ENCODE measurements around the gene IL36A.

The IL36A gene, protein sequence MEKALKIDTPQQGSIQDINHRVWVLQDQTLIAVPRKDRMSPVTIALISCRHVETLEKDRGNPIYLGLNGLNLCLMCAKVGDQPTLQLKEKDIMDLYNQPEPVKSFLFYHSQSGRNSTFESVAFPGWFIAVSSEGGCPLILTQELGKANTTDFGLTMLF

DNA sequence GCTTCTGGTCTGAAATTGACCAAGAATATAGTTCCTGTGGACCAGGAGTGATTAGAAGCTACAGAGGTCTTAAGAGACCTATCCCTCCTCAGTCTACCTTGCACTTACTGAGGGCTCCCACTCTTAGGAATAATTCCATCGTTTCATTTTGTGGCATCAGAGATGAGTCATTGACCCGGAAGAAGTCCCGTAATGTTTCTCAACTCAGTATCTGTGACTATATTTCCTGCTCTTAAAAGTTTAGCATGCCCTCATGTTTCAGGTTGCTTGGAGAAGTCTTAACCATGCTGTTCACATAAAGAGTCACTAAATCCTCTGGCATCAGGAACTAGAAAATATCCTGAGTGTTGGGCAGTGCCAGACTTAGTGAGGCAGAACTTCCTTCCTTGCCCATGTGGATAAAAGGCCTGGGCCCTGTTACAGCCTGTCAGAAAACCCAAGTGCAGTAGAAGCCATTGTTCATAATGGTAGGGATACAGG is at the start of gene IL36A:
Gene IL36A (plus strand): TSS at position 430 of the 480 bp plus-strand sequence. CDS start 413 bp downstream, outside the sequence.
- no peak for DNase-seq (ENCODE audit: low spot score)

DNA sequence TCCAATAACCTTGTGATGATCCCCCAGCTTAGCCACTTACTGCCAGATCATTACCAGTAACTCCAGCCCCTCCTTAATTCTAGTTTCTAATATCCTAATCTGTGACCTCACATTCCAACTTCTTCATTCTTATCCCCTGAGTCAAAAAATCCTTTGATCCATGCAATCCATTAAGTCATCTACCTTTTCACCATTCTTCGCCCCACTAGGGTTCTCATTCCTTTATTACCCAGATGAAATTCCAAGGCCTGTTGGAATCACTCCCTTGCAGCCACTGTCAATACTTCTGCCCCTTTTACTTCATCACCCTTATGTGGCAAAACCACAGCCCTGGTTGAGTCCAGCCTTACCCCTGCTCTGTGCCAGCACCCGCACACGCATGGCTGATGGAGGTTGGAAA is 47.7 kb upstream of the IL36A start:
- DNase-seq (ENCODE audit: low spot score): no peak

DNA sequence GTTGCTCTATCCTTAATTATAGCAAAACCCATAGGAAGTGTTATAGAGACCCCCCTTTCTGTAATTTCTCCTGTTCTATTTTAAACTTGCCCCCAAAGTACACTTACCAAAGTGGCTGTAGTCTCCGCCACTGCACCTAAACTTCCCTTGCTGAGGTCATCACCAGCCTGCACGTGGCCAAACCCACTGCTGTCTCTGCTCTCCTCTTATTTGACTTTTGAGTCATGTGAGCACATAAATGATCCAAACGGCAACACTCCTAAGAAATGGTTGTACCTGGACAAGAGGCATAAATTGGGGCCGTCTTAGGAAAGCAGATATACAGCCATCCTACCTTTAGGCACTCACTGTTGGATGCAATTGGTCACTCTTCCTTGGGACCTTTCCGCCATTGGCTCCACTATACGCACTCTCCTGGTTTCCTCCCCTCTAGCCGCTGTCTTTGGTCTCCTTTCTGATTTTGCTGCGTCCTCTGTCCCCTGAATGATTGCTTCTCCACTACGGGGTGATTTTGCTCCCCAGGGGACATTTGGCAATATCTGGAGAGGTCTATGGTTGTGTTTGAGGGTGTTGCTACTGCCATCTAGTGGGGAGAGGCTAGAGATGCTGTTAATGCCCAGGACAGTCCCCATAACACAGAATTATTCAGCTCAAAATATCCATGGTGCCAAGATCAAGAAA is 46.7 kb upstream of the IL36A start:
- DNase-seq (ENCODE audit: low spot score): no peak

DNA sequence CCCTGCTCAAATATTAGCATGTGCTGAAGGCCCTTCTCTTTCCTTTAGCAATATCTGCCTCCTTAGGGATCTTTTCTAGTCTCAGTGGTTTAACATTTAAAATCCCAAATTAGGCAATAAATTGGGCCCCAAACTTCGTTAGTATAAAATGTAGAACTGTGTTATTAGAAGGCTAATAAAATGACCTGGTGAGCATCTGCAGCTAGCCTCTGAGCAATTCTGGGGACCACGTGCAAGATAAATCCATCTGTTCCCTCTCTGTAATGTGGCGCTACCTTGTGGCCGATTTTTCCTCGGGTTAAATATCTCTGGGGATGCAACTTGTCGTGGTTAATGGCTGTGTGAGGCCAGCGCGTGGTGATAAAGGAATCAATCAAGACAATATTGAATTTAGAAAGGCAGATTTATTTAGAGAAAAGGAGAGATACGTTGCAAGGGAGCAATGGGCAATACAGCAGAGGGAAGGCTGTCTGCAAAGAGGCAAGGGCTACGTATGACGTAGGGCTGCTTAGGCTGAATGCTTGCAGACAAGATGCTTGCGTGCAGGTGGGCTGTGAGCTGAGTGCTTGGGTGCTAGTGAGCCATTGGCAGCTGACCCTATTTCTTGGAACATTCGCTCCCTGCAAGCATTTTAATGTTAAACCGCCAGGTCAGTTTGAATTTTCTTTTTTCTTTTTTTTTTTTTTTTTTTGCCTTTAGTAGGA is 46.0 kb upstream of the IL36A start:
- DNase-seq (ENCODE audit: low spot score): no peak

DNA sequence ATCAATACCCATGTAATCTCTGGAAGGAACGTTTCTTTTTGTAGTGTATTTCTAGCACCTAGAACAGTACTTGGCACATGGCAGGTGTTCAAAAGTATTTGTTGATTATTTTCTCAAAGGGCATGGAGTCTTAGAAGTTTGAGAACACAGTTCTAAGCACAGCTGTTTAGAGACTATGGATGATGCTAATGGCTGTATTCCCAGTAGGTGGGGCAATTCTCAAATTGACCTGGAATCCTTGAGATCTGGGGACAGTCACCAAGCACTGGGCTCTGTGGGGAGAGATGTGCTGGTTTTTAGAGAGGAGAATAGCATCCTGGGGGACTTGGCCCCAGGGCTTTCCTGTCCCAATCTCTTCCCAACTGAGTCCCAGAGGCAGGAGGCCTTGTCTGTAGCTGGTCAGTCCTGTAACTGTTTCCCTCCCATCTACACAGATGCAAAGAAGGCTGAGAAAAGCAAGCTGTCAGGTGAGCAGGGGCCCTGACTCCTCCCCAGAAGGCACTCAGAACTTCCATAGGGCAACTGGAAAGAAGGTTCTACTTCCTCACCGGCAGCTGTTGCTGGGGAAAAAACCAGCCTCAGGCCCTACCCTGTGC is 44.9 kb upstream of the IL36A start:
- no peak for DNase-seq (ENCODE audit: low spot score)

DNA sequence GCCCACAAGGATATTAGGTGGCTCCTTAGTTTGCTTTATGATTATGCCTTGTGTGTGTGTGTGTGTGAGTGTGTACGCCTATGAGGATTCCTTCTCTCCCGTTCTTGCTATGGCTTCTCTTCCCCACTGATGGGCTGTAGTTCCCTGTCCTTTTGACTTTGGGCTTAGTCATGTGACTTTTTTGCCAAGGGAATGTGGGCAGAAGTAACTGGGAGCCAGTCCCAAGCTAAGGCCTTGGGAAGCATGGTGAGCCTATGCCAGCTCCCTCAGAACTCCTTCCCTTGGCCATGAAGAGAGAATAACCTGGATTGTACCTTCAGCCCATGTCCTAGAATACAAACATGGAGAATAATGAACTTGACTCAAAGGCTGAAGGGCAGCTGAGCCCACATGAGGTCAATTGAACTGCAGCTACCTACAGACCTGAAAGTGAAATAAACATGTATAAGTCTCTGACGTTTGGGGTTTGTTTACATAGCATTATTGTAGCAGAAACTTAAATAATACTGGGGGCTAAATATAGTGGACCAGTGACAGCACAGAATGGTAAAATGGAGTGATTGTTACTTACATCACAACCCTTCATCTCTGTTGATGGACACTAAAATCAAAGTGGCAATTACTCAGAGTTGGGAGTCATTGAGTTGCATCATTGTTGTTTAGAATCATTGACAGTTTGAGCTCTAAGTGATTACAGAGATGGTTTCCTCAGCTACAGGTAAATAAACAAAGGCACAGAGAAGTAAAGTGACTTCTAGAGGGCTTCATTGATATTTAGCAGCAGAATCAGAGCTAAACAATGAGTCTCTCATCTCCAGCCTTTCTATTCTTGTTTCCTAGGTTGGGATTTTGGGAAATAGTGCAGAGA is 42.7 kb upstream of the IL36A start:
- no peak for DNase-seq (ENCODE audit: low spot score)

DNA sequence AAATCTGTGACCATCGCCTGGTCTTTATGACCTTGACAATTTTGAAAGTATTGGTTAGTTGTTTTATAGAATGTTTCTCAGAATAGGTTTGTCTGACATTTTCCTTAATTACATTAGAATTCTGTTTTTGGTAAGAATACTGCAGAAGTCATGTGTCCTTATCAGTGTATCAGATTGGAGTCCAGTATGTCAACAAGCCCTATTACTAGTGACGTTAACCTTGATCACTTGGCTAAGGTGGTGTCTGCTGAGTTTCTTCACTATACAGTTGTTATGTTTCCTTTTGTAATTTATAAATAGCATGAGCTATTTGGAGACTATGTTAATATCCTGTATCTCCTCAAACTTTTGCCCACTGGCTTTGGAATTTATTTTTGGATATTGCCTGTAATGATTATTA is 38.2 kb upstream of the IL36A start:
- DNase-seq (ENCODE audit: low spot score): no peak

DNA sequence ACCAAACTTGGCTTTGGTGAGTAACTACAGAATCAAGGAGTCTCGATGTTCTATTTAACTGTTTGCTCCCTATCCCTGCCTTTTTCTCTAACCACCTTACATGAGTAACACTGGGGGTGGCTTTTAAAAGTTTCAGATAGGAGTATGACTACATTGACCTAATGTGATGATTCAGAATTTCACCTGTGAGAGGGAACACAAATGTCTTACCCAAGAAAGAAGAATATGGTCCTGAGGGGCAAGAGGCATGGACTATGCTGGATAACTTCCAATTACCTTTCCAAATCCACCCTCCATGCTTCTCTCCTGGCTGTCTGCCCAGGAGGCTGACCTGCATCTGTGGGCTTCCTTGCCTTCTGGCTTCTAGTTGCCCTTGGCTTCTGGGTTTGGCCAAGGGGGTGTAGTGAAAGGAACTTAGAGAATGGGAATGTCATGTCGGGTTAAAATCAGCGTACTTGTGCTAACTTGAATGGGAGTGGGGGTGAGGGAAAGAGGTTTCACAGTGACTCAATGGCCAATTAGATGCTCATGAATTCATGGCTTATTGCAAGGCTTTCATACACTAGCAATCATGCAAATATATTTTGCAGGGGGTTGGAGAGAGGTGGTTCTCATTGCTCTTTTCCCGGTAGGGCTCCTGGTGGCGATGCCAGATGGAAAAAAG is 32.7 kb upstream of the IL36A start:
- no peak for DNase-seq (ENCODE audit: low spot score)

DNA sequence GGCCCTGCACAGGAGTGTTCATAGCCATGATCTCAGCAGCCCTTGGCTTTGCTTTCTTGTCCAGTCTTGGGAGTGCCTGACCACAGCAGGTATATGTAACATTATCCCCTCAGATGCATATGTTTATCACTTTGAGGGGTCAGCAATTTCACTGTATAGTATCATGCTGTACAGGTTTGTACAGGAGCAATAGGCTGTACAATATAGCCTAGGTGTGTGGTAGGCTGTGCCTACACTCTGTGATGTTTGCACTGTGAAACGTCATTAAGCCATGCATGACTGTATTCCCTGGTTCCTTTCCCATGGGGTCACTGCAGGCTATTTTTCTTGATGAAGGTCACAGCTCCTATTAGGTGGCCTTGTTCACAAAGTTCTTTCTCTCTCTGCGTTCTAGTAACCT is 32.1 kb upstream of the IL36A start:
- DNase-seq (ENCODE audit: low spot score): no peak

DNA sequence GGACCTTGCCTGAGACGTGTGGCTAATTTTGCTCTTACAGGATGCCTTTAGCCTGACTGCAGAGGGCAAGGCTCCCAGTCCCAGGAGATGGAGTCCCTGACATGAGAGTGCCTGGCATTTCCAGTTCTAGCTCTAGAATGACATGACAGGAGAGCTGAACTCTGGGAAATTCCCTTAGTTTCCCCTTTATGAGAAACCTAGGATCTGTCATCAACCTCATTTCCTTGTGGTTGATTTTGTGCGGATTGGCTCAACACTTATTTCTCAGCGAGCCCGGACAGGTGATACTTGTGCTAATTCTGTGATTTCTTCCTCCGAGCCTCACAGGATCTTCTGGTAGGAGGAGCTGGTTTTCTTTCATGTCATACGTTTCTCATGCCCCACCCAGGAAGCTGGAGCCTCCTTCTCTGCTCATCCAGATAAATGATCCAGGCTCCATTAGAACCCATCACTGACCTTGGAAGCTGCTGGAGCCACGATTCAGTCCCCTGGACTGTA is 27.7 kb upstream of the IL36A start, which contains the start of gene IL36G:
Gene IL36G (plus strand): TSS at position 448 of the 498 bp plus-strand sequence. CDS start 633 bp downstream, outside the sequence.
- no peak for DNase-seq (ENCODE audit: low spot score)

DNA sequence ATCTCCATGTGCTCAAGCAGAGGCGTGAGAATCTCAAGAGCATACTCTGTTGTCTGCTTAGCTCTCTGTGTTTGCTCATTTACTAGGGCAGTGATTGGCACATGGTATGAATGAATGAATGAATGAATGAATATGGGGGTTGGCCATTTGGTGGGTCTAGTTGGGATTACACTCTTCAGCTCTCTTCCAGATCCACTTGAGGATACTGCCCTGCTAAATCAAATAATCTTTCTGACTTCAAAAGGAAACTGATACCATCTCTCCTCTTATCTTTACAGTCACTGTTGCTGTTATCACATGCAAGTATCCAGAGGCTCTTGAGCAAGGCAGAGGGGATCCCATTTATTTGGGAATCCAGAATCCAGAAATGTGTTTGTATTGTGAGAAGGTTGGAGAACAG is 25.5 kb upstream of the IL36A start:
- no peak for DNase-seq (ENCODE audit: low spot score)

DNA sequence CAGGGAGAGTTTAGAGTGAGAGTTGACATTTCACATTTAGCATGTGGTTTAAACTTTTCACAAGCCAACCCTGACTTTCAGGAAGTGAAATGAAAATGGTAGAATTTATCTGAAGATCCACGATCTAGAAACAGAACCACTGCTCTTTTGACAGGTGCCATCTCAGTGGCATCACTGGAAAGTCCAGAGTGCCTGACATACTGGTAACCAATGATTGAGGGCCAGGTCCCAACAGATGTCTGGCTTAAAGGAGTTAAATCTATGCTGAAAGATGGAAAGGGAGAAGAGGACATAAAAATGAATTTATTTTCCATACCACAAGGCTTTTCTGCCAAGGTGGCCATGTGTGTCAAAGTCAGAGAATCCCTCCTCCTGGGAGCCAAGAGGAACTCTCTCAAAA is 24.7 kb upstream of the IL36A start:
- DNase-seq (ENCODE audit: low spot score): no peak

DNA sequence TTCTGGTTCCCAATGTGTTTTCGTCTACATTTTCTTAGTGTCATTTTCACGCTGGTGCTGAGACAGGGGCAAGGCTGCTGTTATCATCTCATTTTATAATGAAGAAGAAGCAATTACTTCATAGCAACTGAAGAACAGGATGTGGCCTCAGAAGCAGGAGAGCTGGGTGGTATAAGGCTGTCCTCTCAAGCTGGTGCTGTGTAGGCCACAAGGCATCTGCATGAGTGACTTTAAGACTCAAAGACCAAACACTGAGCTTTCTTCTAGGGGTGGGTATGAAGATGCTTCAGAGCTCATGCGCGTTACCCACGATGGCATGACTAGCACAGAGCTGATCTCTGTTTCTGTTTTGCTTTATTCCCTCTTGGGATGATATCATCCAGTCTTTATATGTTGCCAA is 20.2 kb upstream of the IL36A start:
- no peak for DNase-seq (ENCODE audit: low spot score)

DNA sequence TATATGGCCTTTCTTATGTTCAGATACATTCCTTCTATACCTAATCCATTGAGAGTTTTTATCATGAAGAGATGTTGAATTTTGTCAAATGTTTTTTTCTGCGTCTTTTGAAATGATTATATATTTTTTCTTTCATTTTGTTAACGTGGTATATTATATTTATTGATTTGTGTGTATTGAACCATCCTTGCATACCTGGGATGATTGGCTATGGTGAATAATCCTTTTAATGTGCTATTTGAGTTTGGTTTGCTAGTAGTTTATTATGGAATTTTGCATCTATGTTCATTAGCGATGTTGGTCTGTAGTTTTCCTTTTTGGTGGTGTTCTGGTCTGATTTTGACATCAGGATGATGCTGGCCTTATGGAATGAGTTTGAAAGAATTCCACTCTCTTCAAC is 15.6 kb upstream of the IL36A start:
- no peak for DNase-seq (ENCODE audit: low spot score)

DNA sequence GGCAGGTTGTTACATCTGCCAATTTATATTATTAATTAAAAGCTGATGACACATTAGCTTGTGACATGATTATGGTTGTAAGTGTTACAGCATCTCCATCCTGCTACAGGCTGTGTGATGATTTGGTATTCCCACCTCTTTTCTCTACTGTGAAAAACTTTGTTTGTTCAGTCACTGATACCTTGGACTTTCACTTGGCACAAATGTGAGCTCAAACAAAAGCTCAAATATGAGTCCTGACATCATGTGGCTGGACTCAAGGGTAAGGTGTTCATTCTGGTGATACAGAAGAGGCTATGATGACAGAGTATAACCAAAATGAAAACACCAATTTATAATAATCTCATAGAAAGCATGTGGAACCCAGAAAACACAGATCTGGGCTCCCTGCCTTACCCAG is 11.4 kb upstream of the IL36A start:
- no peak for DNase-seq (ENCODE audit: low spot score)

DNA sequence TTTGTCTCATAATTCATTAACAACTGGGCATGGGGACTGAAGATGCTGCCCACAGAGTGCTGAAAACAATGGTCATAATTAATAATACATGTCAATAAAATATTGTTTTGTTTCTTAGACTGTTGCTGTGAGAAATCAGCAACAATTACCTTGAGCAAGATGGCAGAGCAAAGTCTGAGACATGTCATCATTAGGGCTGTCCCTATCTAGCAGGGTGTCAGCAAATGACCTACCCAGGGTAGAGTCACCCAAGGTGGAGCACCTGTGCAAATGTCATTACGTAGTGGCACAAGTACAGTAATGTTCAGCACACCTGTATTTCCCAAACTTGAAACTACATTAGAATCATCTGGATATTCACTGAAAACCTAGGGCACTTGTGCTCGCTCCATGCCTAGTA is 10.6 kb upstream of the IL36A start:
- DNase-seq (ENCODE audit: low spot score): no peak

DNA sequence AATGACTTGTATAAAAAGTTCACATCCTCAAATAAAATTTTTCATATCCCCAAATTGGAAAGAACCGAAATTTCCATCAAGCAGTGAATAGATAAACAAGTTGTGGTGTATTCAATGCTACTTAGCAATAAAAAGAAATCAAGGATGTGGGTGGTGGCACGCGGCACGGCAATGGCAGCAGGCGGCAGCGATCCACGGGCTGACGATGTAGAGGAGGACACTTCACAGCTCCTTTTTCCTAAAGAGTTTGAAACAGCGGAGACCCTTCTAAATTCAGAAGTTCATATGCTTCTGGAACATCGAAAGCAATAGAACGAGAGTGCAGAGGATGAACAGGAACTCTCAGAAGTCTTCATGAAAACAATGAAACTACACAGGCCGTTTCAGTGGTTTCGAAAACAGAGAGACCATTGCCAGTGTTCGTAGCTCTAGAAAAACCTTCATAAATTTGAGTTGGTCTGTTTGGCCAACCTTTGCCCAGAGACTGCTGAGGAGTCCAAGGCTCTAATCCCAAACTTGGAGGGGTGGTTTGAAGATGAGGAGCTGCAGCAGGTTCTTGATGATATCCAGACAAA is 9.8 kb upstream of the IL36A start:
- no peak for DNase-seq (ENCODE audit: low spot score)

DNA sequence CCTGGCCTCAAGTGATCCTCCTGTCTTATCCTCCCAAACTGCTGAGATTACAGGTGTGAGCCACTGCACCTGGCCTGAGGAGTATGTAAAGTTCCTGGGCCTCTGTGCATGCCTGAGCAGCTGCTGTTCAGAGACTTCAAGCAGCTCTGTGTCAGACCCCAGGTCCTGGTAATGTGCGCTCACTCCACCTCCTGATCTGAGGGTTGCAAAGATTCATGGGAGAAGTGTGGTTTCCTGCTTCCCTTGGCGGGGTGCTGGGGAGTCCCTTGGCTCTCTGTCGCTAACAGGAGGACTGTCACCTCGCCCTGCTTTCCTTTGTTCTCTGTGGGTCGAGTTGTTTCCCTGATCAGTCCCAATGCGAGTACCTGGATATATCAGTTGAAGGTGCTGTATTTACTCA is 8.6 kb upstream of the IL36A start:
- no peak for DNase-seq (ENCODE audit: low spot score)

DNA sequence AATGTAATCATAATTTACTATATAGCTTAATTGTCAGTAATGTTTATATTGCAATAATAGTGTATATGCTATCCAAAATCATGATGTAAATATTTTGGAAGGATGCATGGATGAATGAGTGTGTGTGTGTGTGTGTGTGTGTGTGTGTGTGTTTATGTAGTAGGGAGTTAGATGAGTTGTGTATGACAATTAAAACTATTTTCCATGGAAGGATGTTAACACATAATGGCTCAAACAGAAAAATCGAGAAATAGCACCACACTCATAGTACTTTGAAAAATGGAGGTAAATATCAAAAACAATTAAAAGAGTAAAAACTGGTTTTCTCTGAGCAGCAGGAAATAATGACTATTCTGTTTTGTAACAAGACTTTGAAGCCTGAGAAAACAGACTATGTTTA is 8.1 kb upstream of the IL36A start:
- no peak for DNase-seq (ENCODE audit: low spot score)

DNA sequence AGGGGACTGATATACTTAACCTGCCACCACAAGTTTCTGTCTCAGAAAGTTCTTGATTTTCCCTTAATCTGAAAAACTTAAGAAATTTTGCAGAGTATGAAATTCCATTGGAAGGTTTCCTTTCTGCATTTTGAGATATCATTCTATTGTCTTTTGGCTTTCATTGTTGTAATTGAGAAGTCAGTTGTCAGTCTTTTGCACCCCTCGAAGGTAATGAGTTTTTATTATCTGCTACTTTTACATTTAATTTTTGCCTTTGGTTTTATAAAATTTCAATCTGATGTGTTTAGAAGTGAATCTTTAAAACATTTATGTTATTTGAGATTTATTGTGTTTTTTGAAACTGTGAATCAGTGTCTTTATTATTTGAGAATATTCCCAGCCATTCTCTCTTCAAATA is 4.8 kb upstream of the IL36A start:
- DNase-seq (ENCODE audit: low spot score): no peak

DNA sequence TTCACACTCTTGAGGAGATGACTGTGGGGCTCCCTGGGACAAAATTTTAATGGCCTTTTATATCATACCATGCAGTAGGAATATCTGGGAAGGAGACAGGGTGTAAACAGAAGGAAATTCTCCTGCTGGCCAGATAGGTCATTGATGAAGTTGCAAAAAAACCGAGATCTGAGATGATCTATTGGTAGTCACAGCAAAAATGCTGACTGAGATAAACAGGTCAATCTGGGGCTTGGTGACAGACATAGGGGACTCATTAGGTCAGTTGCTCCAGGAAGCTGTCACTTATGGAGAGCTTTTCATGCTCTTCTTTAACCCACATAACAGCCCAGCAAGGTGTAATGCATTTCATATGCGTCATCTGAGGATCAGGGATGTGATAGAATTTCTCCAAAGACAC is 2.6 kb upstream of the IL36A start:
- no peak for DNase-seq (ENCODE audit: low spot score)

Data from left forelimb (tissue), 1 donor.